Measurements from ENCODE around the gene TRIM47.

DNA sequence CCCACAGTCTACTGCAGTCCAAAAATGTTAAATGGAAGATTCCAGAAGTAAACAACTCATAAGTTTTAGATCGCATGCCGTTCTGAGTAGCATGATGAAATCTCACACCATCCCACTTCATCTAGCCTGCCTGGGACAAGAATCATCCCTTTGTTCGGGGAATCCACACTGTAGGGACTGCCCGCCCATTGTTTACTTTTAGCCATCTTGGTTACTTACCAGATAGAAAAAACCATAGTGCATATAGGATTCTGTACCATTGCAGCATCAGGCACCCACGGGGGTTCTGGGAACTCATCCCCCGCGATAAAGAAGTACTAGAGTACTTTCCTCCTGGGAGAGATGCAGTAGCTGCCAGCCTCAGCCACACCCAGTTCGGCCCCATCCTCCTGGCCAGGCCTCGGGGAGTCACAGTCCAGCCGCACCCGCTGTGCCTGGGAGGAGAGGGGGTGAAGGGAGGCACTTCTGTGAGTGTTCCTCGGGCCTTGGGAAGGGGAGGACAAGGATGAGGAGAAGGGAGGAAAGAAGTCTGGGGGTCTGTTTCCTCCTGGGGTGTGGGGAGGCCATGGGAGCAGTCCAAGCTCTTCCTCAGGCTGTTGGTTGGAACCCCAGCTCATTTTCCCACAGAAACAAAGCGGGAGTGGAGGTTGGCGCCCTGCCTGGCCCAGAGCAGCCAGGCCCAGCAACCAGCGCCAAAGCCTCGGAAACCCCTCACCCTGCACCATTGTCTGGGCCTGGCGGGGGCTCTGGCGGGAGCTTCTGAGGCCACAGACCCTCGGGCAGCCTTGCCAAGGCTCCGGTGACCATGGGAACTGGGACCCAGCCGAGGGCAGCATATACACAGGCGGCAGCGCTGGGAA is 8.9 kb downstream of the TRIM47 start:
- TF ChIP-seq, protein P1, sequence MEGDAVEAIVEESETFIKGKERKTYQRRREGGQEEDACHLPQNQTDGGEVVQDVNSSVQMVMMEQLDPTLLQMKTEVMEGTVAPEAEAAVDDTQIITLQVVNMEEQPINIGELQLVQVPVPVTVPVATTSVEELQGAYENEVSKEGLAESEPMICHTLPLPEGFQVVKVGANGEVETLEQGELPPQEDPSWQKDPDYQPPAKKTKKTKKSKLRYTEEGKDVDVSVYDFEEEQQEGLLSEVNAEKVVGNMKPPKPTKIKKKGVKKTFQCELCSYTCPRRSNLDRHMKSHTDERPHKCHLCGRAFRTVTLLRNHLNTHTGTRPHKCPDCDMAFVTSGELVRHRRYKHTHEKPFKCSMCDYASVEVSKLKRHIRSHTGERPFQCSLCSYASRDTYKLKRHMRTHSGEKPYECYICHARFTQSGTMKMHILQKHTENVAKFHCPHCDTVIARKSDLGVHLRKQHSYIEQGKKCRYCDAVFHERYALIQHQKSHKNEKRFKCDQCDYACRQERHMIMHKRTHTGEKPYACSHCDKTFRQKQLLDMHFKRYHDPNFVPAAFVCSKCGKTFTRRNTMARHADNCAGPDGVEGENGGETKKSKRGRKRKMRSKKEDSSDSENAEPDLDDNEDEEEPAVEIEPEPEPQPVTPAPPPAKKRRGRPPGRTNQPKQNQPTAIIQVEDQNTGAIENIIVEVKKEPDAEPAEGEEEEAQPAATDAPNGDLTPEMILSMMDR (IDR thresholded peaks at IDR 0.05; ENCODE audit: low read depth, low read length), result no peak
- TF ChIP-seq POLR2A (IDR thresholded peaks at IDR 0.05; ENCODE audit: extremely low read depth, insufficient read length), result no peak
- TF ChIP-seq, protein P2, sequence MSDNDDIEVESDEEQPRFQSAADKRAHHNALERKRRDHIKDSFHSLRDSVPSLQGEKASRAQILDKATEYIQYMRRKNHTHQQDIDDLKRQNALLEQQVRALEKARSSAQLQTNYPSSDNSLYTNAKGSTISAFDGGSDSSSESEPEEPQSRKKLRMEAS (IDR thresholded peaks at IDR 0.05; ENCODE audit: low read depth, low read length), result no peak
- TF ChIP-seq MYC (IDR thresholded peaks at IDR 0.05; ENCODE audit: low read depth, low read length), result no peak

Measured in NB4 (cell line).